Coronary artery (tissue), 2 donors: Measurements from ENCODE around the gene ARID3C.

Source experiments
- DNase-seq: peaks from one replicate; pipeline ENCODE4 v3.0.0-alpha.2; 2017; ENCODE audit warnings: low spot score
- H3K27ac ChIP-seq, 2 donors: fragments of 200-600 bp; sonication (generic); one replicate each; pipeline ENCODE4 v1.5.1; 2016 to 2019
- H3K4me3 ChIP-seq: fragments of 200-600 bp; sonication (generic); 2 replicates; pipeline ENCODE4 v1.5.1; 2016; ENCODE audit warnings: mild to moderate bottlenecking, moderate library complexity
- TF ChIP-seq, protein P1 (sequence below): fragments of 200-600 bp; sonication (generic); IDR thresholded peaks from one replicate; pipeline ENCODE4 v1.5.1; 2019; ENCODE audit warnings: antibody characterized with exemption

The ARID3C gene

DNA sequence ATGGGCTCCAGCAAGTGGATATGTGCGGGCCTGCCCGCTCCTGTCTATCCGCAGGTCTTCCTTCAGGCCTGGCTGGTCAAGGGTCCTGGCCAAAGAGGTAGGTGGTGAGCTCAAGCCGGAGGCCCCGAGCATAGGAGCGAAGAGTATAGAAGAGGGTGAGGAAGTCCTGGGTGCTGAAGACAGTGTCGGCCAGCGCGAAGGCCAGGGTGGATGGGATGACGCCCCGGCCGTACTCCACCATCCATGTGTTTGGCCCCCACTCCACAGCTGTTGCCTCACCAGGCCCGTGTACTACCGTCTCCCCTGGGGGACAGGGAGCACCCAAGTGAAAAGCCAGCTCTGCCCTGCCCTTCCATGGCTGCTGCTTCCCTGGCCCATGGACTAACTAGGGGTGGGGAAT is 6.7 kb upstream of the ARID3C start:
- TF ChIP-seq, protein P1, sequence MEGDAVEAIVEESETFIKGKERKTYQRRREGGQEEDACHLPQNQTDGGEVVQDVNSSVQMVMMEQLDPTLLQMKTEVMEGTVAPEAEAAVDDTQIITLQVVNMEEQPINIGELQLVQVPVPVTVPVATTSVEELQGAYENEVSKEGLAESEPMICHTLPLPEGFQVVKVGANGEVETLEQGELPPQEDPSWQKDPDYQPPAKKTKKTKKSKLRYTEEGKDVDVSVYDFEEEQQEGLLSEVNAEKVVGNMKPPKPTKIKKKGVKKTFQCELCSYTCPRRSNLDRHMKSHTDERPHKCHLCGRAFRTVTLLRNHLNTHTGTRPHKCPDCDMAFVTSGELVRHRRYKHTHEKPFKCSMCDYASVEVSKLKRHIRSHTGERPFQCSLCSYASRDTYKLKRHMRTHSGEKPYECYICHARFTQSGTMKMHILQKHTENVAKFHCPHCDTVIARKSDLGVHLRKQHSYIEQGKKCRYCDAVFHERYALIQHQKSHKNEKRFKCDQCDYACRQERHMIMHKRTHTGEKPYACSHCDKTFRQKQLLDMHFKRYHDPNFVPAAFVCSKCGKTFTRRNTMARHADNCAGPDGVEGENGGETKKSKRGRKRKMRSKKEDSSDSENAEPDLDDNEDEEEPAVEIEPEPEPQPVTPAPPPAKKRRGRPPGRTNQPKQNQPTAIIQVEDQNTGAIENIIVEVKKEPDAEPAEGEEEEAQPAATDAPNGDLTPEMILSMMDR, result no peak
- Histone ChIP-seq H3K27ac (no peak overlapping the region), H3K4me3 (no peak overlapping the region)
- DNase-seq, result no peak

DNA sequence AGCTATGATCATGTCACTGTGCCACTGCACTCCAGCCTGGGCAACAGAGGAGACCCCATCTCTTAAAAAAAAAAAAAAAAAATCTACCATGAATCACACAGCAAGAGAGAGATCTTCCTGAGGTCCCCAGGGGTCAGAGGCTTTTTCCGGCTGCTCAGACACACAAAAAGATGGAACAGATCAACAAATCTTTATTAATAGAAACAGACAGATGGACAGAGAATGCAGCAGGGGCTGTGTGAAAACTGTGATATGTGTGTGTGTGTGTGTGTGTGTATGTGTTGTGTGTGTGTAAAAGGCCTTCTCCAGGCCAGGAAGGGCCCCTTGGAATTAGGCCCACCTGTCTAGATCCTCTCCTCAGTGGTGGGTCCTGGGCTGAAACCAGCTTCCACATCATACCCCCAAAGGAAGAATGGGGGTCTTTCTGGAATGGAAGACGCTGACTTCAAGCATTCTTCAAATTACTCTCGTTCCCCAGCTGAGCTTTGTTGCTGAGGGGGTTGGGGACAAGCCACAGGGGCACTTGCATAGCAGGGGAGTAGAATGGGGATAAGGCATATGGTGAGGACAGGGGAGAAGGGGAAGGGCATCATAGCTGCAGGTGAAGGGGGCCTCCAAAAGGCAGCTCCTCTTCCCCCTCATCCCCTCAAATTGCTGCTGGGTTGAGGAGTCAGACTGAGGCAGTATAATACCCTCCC is 5.8 kb upstream of the ARID3C start:
- DNase-seq, result no peak
- no peak overlapping the region for H3K27ac ChIP-seq
- TF ChIP-seq, protein P1, result no peak
- H3K4me3 ChIP-seq, result no peak overlapping the region

DNA sequence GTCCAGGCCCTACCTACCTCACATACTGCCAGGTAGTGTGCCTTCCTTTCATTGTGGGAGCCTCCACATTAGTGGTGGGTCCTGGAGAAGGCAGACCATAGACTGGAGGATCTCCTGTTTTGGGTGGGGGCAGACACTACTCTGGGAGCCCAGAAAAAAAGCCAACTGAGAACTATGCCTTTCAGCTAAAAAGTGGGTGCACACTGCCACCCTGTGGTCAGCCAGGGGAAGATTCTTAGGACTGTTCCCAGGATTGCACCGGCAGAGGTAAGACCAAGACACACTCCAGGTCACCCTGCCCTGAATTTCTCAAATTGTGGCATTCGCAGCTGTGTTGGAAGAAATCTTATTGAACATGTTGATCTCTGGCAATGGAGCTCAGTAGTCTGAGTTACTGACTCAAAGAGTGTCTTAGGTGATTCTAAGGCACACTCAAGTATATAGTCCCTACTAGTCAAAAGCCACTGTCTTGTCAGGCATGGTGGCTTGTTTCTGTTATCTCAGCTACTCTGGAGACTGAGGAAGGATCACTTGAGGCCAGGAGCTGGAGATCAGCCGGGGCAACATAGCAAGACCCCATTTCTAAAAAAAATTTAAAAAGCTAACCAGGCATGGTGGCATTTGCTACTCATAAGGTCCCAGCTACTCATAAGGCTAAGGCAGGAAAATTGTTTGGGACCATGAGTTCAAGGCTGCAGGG is 5.1 kb upstream of the ARID3C start:
- Histone ChIP-seq H3K4me3 (no peak overlapping the region), H3K27ac (no peak overlapping the region)
- no peak for DNase-seq
- TF ChIP-seq, protein P1, result peak; percentile 73

DNA sequence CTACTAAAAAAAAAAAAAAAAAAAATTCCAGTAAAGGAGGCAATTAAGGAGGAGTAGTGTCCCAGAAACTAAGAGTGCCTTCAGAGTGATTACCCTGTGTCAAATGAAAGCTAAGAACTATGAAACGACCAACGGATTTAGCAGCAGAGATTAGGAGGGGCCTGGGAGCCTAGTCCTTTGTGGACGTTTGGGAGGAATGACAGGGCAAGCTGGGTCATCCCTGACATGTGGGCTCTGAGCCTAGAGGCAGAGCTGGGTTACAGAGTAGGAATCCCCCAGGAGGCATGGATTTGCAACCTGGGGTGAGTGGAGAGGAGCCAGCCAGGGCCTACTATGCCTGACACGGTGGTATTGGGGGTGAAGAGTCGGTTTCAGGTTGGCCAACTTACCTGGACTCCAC is 4.3 kb upstream of the ARID3C start:
- H3K27ac ChIP-seq, result no peak overlapping the region
- TF ChIP-seq, protein P1, result no peak
- no peak overlapping the region for H3K4me3 ChIP-seq
- no peak for DNase-seq

DNA sequence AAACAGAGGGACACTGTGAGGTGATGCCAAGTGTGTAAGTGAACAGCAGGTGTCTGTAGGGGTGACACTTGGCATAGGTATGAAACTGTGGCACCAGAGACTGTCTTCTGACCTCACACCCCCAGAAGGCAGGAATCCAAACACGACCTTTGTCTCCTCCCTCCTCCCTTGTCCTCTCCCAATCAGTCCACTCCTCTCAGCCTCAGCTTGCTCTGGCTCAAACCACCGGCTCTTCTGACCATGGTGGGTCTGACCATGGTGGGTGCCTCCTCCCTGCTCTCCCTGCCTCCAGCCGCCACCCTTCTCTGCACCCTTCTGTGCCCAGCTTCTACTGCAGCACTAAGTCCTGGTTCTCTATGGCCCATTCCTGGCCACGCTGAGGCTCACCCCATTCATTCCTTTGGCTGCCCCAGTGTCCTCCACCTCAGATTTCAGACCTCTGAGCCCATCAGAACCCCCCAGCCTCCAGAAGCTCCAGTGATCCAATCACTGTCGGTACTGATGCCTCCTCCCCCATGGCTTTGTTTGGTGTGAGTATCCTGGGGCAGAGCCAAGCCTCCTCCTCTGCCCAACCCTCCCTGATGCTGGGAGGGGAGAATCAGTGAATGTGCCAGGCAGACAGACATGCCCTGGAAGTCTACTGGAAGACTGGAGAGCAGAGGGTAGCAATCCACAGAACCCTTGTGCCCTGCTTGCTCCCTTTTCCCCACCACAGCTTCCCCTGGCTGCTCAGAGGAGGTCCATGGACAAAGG is 1.7 kb upstream of the ARID3C start:
- DNase-seq, result no peak

DNA sequence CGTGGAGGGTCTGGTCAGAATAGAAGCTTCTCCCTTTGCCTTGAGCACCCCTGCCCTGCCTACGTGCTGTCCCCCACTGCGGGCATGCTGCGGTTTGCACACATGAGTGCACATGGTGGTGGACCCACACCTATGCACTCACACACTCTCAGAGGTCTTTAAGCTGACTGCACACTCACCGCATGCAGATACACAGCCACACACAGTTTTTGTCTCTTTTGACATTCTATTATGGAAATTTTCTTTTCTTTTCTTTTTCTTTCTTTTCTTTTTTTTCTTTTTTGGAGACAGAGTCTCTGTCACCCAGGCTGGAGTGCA is 584 bp upstream of the ARID3C start:
- H3K27ac ChIP-seq, result no peak overlapping the region
- TF ChIP-seq, protein P1, result no peak
- no peak for DNase-seq
- H3K4me3 ChIP-seq, result peak overlapping the region; percentile 75

More for the DNA sequence above, 1.7 kb upstream of the ARID3C start:
- Histone ChIP-seq H3K27ac (no peak overlapping the region), H3K4me3 (no peak overlapping the region)
- TF ChIP-seq, protein P1, result no peak
